SK-N-SH (cell line): Measurements from ENCODE around the gene TBC1D9B.

ENCODE experiments used
- POLR2AphosphoS5 ChIP-seq: IDR thresholded peaks from 2 replicates; pipeline ENCODE4 v1.6.1; 2012; ENCODE audit warnings: low read depth, low read length
- SMC3 ChIP-seq: IDR thresholded peaks from 2 replicates; pipeline ENCODE4 v1.6.1; 2012; ENCODE audit warnings: low read depth, low read length, improper control_type of control experiment
- TF ChIP-seq, protein P1 (sequence below): fragments of 200-600 bp; sonication (generic); IDR thresholded peaks from 2 replicates; pipeline ENCODE4 v1.6.1; 2017; ENCODE audit warnings: antibody characterized with exemption, mild to moderate bottlenecking, moderate library complexity

DNA sequence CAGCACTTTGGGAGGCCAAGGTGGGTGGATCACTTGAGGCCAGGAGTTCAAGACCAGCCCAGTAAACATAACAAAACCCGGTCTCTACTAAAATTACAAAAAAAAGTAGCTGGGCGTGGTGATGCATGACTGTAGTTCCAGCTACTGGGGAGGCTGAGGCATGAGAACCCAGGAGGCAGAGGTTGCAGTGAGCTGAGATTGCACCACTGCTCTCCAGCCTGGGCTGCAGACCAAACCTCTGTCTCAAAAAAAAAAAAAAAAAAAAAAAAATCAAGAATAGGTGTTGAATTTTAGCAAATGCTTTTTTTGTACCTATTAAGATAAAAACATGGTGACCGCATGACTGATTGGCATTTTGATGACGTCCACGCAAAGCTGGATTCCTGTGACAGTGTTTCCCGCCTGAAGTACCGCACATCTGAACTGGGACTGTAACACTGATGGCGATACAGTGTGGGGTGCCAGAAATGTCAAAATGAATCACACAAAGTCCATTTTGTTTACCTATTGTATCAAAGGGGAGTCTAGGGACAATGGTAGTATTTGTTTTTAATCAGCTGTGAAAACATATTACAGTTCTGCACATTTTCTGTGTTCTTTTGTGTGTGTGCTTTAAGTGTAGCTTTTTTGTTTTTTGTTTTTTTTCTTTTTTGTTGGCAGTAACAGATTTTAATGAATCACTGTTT lies 23.2 kb upstream of the TBC1D9B start:
- TF ChIP-seq, protein P1, sequence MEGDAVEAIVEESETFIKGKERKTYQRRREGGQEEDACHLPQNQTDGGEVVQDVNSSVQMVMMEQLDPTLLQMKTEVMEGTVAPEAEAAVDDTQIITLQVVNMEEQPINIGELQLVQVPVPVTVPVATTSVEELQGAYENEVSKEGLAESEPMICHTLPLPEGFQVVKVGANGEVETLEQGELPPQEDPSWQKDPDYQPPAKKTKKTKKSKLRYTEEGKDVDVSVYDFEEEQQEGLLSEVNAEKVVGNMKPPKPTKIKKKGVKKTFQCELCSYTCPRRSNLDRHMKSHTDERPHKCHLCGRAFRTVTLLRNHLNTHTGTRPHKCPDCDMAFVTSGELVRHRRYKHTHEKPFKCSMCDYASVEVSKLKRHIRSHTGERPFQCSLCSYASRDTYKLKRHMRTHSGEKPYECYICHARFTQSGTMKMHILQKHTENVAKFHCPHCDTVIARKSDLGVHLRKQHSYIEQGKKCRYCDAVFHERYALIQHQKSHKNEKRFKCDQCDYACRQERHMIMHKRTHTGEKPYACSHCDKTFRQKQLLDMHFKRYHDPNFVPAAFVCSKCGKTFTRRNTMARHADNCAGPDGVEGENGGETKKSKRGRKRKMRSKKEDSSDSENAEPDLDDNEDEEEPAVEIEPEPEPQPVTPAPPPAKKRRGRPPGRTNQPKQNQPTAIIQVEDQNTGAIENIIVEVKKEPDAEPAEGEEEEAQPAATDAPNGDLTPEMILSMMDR = no peak
- TF ChIP-seq SMC3 (no peak), POLR2AphosphoS5 (no peak)
